ENCODE measurements around the gene USP54. TPM values are rescaled to one million over a fixed set of nuclear protein-coding genes. Genes with fewer than 3 reads are reported as not detected.
A peak's percentile ranks its signal among the peaks of the same experiment; 100 is the strongest.

Gene USP54
- total RNA-seq, 4 donors from 2014 or later, result 159 to 315 (median 201) TPM

- no peak overlapping the region for H3K27ac ChIP-seq
- H3K4me3 ChIP-seq (replicated peaks in 1 of 3), result no peak overlapping the region
- no peaks in the 10 kb centered on the region for H3K27me3 ChIP-seq
- TF ChIP-seq POLR2A (IDR thresholded peaks at IDR 0.05) (no peak), CTCF (IDR thresholded peaks at IDR 0.05) (no peak)
- peaks cover 8 to 13% of the 10 kb centered on the region in 2 donors for H3K36me3 ChIP-seq
- no peaks in the 10 kb centered on the region for H3K4me1 ChIP-seq
- no peak for DNase-seq
- 97 to 100% methylated on average over 1 of the region's 1 CpG for WGBS, 2 donors
- H3K9me3 ChIP-seq, result no peaks in the 10 kb centered on the region
- intact Hi-C loops (cut with DNase I), result no loop called here
Measured at GRCh38 chr10:73561192-73561591, 29.9 kb downstream of the USP54 start.

- TF ChIP-seq CTCF (IDR thresholded peaks at IDR 0.05) (no peak), POLR2A (IDR thresholded peaks at IDR 0.05) (no peak)
- no peak overlapping the region for H3K27ac ChIP-seq
- intact Hi-C loops (cut with DNase I), result no loop called here
- DNase-seq, result no peak
- H3K27me3 ChIP-seq, result no peaks in the 10 kb centered on the region
- WGBS, 2 donors, result 97% methylated on average over 6 of the region's 6 CpGs
- H3K4me1 ChIP-seq, result peaks cover 5 to 12% of the 10 kb centered on the region in 2 donors
- no peak overlapping the region for H3K4me3 ChIP-seq (replicated peaks in 1 of 3)
- no peaks in the 10 kb centered on the region for H3K9me3 ChIP-seq
- peaks cover 8 to 12% of the 10 kb centered on the region in 2 donors for H3K36me3 ChIP-seq
Measured at GRCh38 chr10:73559590-73559989, 31.6 kb downstream of the USP54 start.

GRCh38 chr10:73556855-73557254, 34.3 kb downstream of the USP54 start:
- Histone ChIP-seq H3K4me1 (peaks cover 21 to 29% of the 10 kb centered on the region in 2 donors), H3K27me3 (no peaks in the 10 kb centered on the region), H3K4me3 (replicated peaks in 1 of 3) (no peak overlapping the region), H3K9me3 (no peaks in the 10 kb centered on the region), H3K36me3 (peaks cover 8% of the 10 kb centered on the region in 2 donors), H3K27ac (no peak overlapping the region)
- no peak for DNase-seq
- no peak for TF ChIP-seq CTCF (IDR thresholded peaks at IDR 0.05)
- no peak for TF ChIP-seq POLR2A (IDR thresholded peaks at IDR 0.05)
- intact Hi-C loops (cut with DNase I), result no loop called here
- WGBS, 2 donors, result 91 to 92% methylated on average over 2 of the region's 2 CpGs

- H3K9me3 ChIP-seq, result no peaks in the 10 kb centered on the region
- intact Hi-C loops (cut with DNase I), result no loop called here
Measured at GRCh38 chr10:73554721-73555120, 36.4 kb downstream of the USP54 start.

GRCh38 chr10:73553761-73554160, 37.4 kb downstream of the USP54 start:
- Histone ChIP-seq H3K4me3 (replicated peaks in 1 of 3) (no peak overlapping the region), H3K4me1 (peaks cover 29 to 37% of the 10 kb centered on the region in 2 donors), H3K27ac (peak overlapping the region; percentile 17 to 50 (median 18)), H3K27me3 (no peaks in the 10 kb centered on the region), H3K36me3 (peaks cover 0 to 3% of the 10 kb centered on the region in 2 donors), H3K9me3 (no peaks in the 10 kb centered on the region)
- TF ChIP-seq CTCF (IDR thresholded peaks at IDR 0.05), result no peak
- TF ChIP-seq POLR2A (IDR thresholded peaks at IDR 0.05), result no peak
- no peak for DNase-seq
- WGBS, 2 donors, result 28 to 35% methylated on average over 2 of the region's 2 CpGs
- intact Hi-C loops (cut with DNase I), result no loop called here

More at GRCh38 chr10:73554721-73555120, 36.4 kb downstream of the USP54 start:
- Histone ChIP-seq H3K4me1 (peaks cover 25 to 33% of the 10 kb centered on the region in 2 donors), H3K4me3 (replicated peaks in 1 of 3) (no peak overlapping the region), H3K36me3 (peaks cover 4 to 8% of the 10 kb centered on the region in 2 donors), H3K27ac (peak overlapping the region; percentile 1 to 17 (median 7)), H3K27me3 (no peaks in the 10 kb centered on the region)
- no peak for TF ChIP-seq CTCF (IDR thresholded peaks at IDR 0.05)
- no peak for TF ChIP-seq POLR2A (IDR thresholded peaks at IDR 0.05)
- peak in 1 of 2 donors; percentile 17 for DNase-seq

All from thyroid gland (tissue), 4 donors.